H9 (cell line): ENCODE measurements around the gene MBOAT2. TPM values are rescaled to one million over a fixed set of nuclear protein-coding genes. Genes with fewer than 3 reads are reported as not detected.
A peak's percentile ranks its signal among the peaks of the same experiment; 100 is the strongest.

ENCODE experiments used
- DNase-seq: peaks from one replicate; pipeline ENCODE4 v3.0.0-alpha.2; 2017
- H2AFZ ChIP-seq: one replicate; pipeline ENCODE4 v1.6.1; 2013; ENCODE audit warnings: mild to moderate bottlenecking, low read length, control low read depth, moderate library complexity
- H2AK5ac ChIP-seq: 2 replicates; pipeline ENCODE4 v1.6.1; 2013; ENCODE audit warnings: low read length, control low read depth, mixed read lengths; ENCODE audit not compliant: insufficient read length
- H2BK120ac ChIP-seq: one replicate; pipeline ENCODE4 v1.6.1; 2013; ENCODE audit warnings: low read depth, mild to moderate bottlenecking, low read length, control low read depth, inconsistent platforms; ENCODE audit not compliant: poor library complexity, severe bottlenecking
- H2BK12ac ChIP-seq: 2 replicates; pipeline ENCODE4 v1.6.1; 2013; ENCODE audit warnings: low read length, control low read depth, mixed read lengths, low read depth; ENCODE audit not compliant: insufficient read length
- H2BK15ac ChIP-seq: 2 replicates; pipeline ENCODE4 v1.6.1; 2013; ENCODE audit warnings: low read depth, low read length, control low read depth
- H2BK20ac ChIP-seq: one replicate; pipeline ENCODE4 v1.6.1; 2013; ENCODE audit warnings: low read depth, mild to moderate bottlenecking, low read length, control low read depth, inconsistent platforms; ENCODE audit not compliant: poor library complexity, severe bottlenecking
- H2BK5ac ChIP-seq: 2 replicates; pipeline ENCODE4 v1.6.1; 2013; ENCODE audit warnings: low read length, control low read depth, mixed read lengths; ENCODE audit not compliant: insufficient read length
- H3K14ac ChIP-seq: 2 replicates; pipeline ENCODE4 v1.6.1; 2013; ENCODE audit warnings: low read length, control low read depth; ENCODE audit not compliant: insufficient read depth
- H3K18ac ChIP-seq: 2 replicates; pipeline ENCODE4 v1.6.1; 2013; ENCODE audit warnings: low read depth, mild to moderate bottlenecking, mixed read lengths, low read length, control low read depth; ENCODE audit not compliant: insufficient read length
- H3K23ac ChIP-seq: 2 replicates; pipeline ENCODE4 v1.6.1; 2013; ENCODE audit warnings: low read length, control low read depth, mixed read lengths, low read depth; ENCODE audit not compliant: insufficient read length
- H3K23me2 ChIP-seq: 2 replicates; pipeline ENCODE4 v1.6.1; 2013; ENCODE audit warnings: low read depth, mild to moderate bottlenecking, mixed read lengths, low read length, control low read depth; ENCODE audit not compliant: insufficient read length, poor library complexity, severe bottlenecking
- H3K27ac ChIP-seq: 2 replicates; pipeline ENCODE4 v1.5.1; 2013; ENCODE audit warnings: low read length, control low read depth, mixed read lengths, low read depth; ENCODE audit not compliant: insufficient read length
- H3K27me3 ChIP-seq: 2 replicates; pipeline ENCODE4 v1.6.1; 2013; ENCODE audit warnings: low read length, control low read depth, inconsistent platforms; ENCODE audit not compliant: insufficient read depth
- H3K4ac ChIP-seq: 2 replicates; pipeline ENCODE4 v1.6.1; 2013; ENCODE audit warnings: low read depth, mild to moderate bottlenecking, control low read depth, inconsistent platforms, low read length, moderate library complexity
- H3K4me1 ChIP-seq: 2 replicates; pipeline ENCODE4 v1.6.1; 2013; ENCODE audit warnings: low read length, control low read depth, inconsistent platforms; ENCODE audit not compliant: insufficient read depth
- H3K4me2 ChIP-seq: 2 replicates; pipeline ENCODE4 v1.6.1; 2013; ENCODE audit warnings: low read length, control low read depth, mixed read lengths; ENCODE audit not compliant: insufficient read length, insufficient read depth
- H3K56ac ChIP-seq: 2 replicates; pipeline ENCODE4 v1.6.1; 2013; ENCODE audit warnings: low read depth, mild to moderate bottlenecking, mixed read lengths, low read length, control low read depth; ENCODE audit not compliant: insufficient read length
- H3K79me1 ChIP-seq: 2 replicates; pipeline ENCODE4 v1.6.1; 2013; ENCODE audit warnings: low read depth, mild to moderate bottlenecking, moderate library complexity, low read length, control low read depth, inconsistent platforms; ENCODE audit not compliant: insufficient read depth, poor library complexity, severe bottlenecking
- H3K79me2 ChIP-seq: 2 replicates; pipeline ENCODE4 v1.6.1; 2013; ENCODE audit warnings: low read length, control low read depth, inconsistent platforms; ENCODE audit not compliant: insufficient read depth
- H3K9ac ChIP-seq: 2 replicates; pipeline ENCODE4 v1.6.1; 2013; ENCODE audit warnings: low read length, control low read depth, mixed read lengths; ENCODE audit not compliant: insufficient read length; ENCODE audit errors: extremely low read depth
- H3K9me3 ChIP-seq: one replicate; pipeline ENCODE4 v1.6.1; 2013; ENCODE audit warnings: low read depth, low read length, inconsistent platforms; ENCODE audit not compliant: control insufficient read depth
- H3T11ph ChIP-seq: one replicate; pipeline ENCODE4 v1.6.1; 2013; ENCODE audit warnings: mild to moderate bottlenecking, low read length, control low read depth, inconsistent platforms
- H4K20me1 ChIP-seq: one replicate; pipeline ENCODE4 v1.6.1; 2013; ENCODE audit not compliant: control insufficient read depth, insufficient read length, insufficient read depth
- H4K5ac ChIP-seq: 2 replicates; pipeline ENCODE4 v1.6.1; 2013; ENCODE audit warnings: low read depth, mild to moderate bottlenecking, mixed read lengths, low read length, control low read depth; ENCODE audit not compliant: insufficient read length
- H4K8ac ChIP-seq: replicated peaks from 2 replicates; pipeline ENCODE4 v1.6.1; 2013; ENCODE audit warnings: low read length, control low read depth, mixed read lengths, low read depth; ENCODE audit not compliant: insufficient read length
- H4K91ac ChIP-seq: 2 replicates; pipeline ENCODE4 v1.6.1; 2013; ENCODE audit warnings: low read depth, mild to moderate bottlenecking, moderate library complexity, mixed read lengths, low read length, control low read depth; ENCODE audit not compliant: insufficient read length
- H3K27ac Mint-ChIP-seq, 3 experiments: 2 replicates in 2 of 3; 3 replicates in 1 of 3; pipeline ENCODE4 v1.8.0; 2020 to 2021; ENCODE audit warnings: mixed read lengths in 3 of 3, mild to moderate bottlenecking in 1 of 3, moderate library complexity in 1 of 3
- H3K27me3 Mint-ChIP-seq: 2 replicates; pipeline ENCODE4 v1.8.0; 2021; ENCODE audit warnings: low read depth, mild to moderate bottlenecking, moderate library complexity, mixed read lengths
- H3K36me3 Mint-ChIP-seq, 3 experiments: 2 replicates in 2 of 3; 3 replicates in 1 of 3; pipeline ENCODE4 v1.8.0; 2020 to 2021; ENCODE audit warnings: low read depth in 3 of 3, mixed read lengths in 3 of 3; ENCODE audit not compliant: insufficient read depth in 1 of 3
- H3K4me1 Mint-ChIP-seq, 2 experiments: 2 replicates each; pipeline ENCODE4 v1.8.0; 2020; ENCODE audit warnings: mixed read lengths in 2 of 2
- H3K4me3 Mint-ChIP-seq, 2 experiments: 2 replicates in 1 of 2; 3 replicates in 1 of 2; pipeline ENCODE4 v1.8.0; 2020 to 2021; ENCODE audit warnings: mild to moderate bottlenecking in 2 of 2, mixed read lengths in 2 of 2, moderate library complexity in 1 of 2
- H3K9me3 Mint-ChIP-seq, 2 experiments: 2 replicates in 1 of 2; 3 replicates in 1 of 2; pipeline ENCODE4 v1.8.0; 2020; ENCODE audit warnings: mild to moderate bottlenecking in 2 of 2, mixed read lengths in 2 of 2, moderate library complexity in 1 of 2
- WGBS: extraction: QIAGEN DNeasy Blood & Tissue Kit; methylation state at CpG from one replicate; pipeline ENCODE4 v1.1.7; 2013; ENCODE audit warnings: missing lambda C conversion rate, low lambda C conversion rate, mixed read lengths; ENCODE audit not compliant: insufficient read length; ENCODE audit errors: extremely low coverage; 5-methylcytosine and 5-hydroxymethylcytosine counted together
- total RNA-seq: library from RNA; stranded (reverse); gene quantifications from 2 replicates; pipeline ENCODE4 v1.2.1, GENCODE V29; 2021
- TF ChIP-seq, protein P1 (sequence below): fragments of 200-600 bp; sonication (generic); conservative IDR thresholded peaks from 3 replicates; pipeline ENCODE4 v1.8.0; 2021; ENCODE audit warnings: antibody characterized with exemption, mild to moderate bottlenecking

MBOAT2 gene
- total RNA-seq, 1 experiment from 2014 or later, result 20.2 TPM

- Histone ChIP-seq H2AK5ac (no peak overlapping the region), H3K9ac (no peak overlapping the region), H4K20me1 (no peaks in the 10 kb centered on the region), H2BK12ac (no peak overlapping the region), H3K18ac (no peak overlapping the region), H2BK20ac (no peak overlapping the region), H2BK120ac (no peak overlapping the region), H3K4me2 (no peak overlapping the region), H4K5ac (no peak overlapping the region), H3K23me2 (no peaks in the 10 kb centered on the region), H4K91ac (no peak overlapping the region), H3K4ac (no peak overlapping the region), H3K27me3 (no peaks in the 10 kb centered on the region), H3K9me3 (no peaks in the 10 kb centered on the region), H2BK15ac (no peak overlapping the region), H3K14ac (no peak overlapping the region), H4K8ac (no peak overlapping the region), H2BK5ac (no peak overlapping the region), H3K4me1 (no peaks in the 10 kb centered on the region), H2AFZ (no peak overlapping the region), H3K56ac (no peak overlapping the region), H3K79me1 (no peaks in the 10 kb centered on the region), H3K79me2 (no peaks in the 10 kb centered on the region), H3T11ph (no peak overlapping the region), H3K27ac (no peak overlapping the region), H3K23ac (no peak overlapping the region)
- H3K27me3 Mint-ChIP-seq, result no peaks in the 10 kb centered on the region
- no peaks in the 10 kb centered on the region for H3K9me3 Mint-ChIP-seq
- TF ChIP-seq, protein P1, sequence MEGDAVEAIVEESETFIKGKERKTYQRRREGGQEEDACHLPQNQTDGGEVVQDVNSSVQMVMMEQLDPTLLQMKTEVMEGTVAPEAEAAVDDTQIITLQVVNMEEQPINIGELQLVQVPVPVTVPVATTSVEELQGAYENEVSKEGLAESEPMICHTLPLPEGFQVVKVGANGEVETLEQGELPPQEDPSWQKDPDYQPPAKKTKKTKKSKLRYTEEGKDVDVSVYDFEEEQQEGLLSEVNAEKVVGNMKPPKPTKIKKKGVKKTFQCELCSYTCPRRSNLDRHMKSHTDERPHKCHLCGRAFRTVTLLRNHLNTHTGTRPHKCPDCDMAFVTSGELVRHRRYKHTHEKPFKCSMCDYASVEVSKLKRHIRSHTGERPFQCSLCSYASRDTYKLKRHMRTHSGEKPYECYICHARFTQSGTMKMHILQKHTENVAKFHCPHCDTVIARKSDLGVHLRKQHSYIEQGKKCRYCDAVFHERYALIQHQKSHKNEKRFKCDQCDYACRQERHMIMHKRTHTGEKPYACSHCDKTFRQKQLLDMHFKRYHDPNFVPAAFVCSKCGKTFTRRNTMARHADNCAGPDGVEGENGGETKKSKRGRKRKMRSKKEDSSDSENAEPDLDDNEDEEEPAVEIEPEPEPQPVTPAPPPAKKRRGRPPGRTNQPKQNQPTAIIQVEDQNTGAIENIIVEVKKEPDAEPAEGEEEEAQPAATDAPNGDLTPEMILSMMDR, result no peak
- peak overlapping the region in 1 of 3 experiments; percentile 86; a peak in 2 of 7 replicates for H3K27ac Mint-ChIP-seq
- H3K36me3 Mint-ChIP-seq, result peaks cover 2 to 22% (median 10%) of the 10 kb centered on the region in 3 experiments; a peak in 5 of 7 replicates
- no peak for DNase-seq
- no CpG with 5 or more reads among the region's 4 CpGs for WGBS
- no peak overlapping the region; a peak in 1 of 5 replicates for H3K4me3 Mint-ChIP-seq
- peaks cover 7 to 12% of the 10 kb centered on the region in 2 experiments for H3K4me1 Mint-ChIP-seq
These were observed 125.6 kb downstream of the MBOAT2 start for GRCh38 chr2:8877894-8878293.
